ENCODE results near the gene TRIM7.

Gene TRIM7

DNA sequence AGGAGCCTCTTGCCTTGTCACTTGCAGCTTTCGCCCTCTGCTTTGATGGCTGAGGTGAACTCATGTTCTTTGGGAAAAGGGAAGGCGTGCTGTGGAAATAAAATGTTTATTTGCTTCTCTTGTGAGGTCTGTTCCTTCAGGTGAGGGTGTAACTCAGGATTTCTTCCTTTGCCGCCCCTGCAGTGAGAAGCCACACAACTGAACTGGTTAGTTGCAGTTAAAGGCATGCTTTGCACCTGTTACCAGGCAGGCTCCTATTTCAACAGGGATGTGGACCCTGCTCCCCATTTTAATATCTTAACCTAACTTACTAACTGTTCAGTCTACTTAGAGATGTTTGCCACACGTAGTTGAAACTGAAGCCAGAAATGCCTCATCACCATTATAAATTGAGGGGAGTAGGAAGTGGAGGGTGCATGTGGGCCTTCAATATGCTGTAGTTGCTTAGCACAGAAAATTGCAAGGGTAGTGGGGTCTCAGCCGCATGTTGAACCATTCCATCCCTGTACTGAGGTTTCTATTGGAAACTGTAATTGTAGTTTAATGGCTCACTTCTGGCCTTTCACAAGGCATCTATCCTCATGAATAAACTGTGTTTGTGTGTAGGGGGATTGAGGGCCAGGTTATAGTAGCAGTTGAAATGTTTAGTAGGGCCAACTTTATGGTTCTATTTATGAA lies 30.8 kb upstream of the TRIM7 start:
- no peak for TF ChIP-seq CTCF (IDR thresholded peaks at IDR 0.05)
- no peak for TF ChIP-seq ZFX (IDR thresholded peaks at IDR 0.05; ENCODE audit: borderline replicate concordance)
- H3K27ac ChIP-seq, result peak overlapping the region; percentile 97

- peak overlapping the region; percentile 97 for H3K27ac ChIP-seq
- no peak for TF ChIP-seq CTCF (IDR thresholded peaks at IDR 0.05)
These were observed 30.3 kb upstream of the TRIM7 start for GRCh38 chr5:181235323-181235688.

DNA sequence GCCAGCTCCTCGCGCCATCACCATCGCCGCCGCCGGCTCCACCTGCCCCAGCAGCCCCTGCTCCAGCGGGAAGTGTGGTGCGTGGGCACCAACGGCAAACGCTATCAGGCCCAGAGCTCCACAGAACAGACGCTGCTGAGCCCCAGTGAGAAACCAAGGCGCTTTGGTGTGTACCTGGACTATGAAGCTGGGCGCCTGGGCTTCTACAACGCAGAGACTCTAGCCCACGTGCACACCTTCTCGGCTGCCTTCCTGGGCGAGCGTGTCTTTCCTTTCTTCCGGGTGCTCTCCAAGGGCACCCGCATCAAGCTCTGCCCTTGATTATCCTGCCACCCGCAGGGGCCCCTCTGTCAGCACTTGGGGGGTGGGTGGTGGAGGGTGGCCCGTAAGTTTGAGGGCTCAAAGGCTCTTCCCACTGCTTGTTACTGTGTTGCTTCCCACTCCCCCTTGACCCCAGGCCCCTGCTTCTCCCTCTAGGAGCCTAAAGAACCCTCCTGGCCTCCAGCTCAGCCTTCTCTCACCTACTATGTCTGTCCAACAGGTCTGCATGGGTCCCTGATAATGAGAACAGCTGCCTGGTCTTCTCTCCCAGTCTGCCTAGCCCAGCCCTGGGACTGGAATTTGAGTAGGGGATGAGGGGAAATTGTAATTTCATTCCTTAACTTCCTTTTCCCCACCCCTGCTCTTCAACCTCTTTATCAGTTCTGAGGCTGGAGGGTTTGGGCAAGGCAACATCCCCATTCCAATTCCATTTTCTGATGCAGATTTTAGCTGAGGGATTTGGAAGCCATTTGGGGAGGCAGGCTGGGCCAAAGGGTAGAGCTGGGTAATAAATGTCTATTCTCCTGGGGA lies 29.7 kb upstream of the TRIM7 start:
- no peak for TF ChIP-seq CTCF (IDR thresholded peaks at IDR 0.05)
- no peak for TF ChIP-seq ZFX (IDR thresholded peaks at IDR 0.05; ENCODE audit: borderline replicate concordance)
- H3K27ac ChIP-seq, result peak overlapping the region; percentile 97

DNA sequence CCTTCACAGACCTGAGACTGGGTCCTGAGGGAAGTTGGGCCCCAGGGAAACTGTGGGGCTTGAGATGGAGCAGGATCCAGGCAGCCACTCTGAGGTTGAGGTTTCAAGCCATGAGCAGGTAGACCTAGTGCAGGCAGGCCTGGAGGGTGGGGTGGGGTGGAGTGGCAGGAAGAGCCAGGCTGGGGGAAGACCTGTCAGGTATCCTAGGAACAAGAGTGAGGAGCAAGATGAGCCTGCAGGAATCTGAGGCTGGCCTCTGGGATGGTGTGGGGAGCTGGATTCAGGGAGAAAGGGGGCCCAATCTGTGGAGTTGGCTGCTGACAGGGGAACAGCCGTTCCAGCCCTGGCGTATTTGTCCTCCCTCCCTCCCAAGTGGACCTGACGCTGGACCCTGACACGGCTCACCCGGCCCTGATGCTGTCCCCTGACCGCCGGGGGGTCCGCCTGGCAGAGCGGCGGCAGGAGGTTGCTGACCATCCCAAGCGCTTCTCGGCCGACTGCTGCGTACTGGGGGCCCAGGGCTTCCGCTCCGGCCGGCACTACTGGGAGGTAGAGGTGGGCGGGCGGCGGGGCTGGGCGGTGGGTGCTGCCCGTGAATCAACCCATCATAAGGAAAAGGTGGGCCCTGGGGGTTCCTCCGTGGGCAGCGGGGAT lies 28.9 kb upstream of the TRIM7 start:
- TF ChIP-seq ZFX (IDR thresholded peaks at IDR 0.05; ENCODE audit: borderline replicate concordance), result no peak
- TF ChIP-seq CTCF (IDR thresholded peaks at IDR 0.05), result no peak
- H3K27ac ChIP-seq, result no peak overlapping the region

GRCh38 chr5:181233088-181233800 lies 28.2 kb upstream of the TRIM7 start:
- no peak overlapping the region for H3K27ac ChIP-seq
- TF ChIP-seq ZFX (IDR thresholded peaks at IDR 0.05; ENCODE audit: borderline replicate concordance), result no peak
- no peak for TF ChIP-seq CTCF (IDR thresholded peaks at IDR 0.05)

DNA sequence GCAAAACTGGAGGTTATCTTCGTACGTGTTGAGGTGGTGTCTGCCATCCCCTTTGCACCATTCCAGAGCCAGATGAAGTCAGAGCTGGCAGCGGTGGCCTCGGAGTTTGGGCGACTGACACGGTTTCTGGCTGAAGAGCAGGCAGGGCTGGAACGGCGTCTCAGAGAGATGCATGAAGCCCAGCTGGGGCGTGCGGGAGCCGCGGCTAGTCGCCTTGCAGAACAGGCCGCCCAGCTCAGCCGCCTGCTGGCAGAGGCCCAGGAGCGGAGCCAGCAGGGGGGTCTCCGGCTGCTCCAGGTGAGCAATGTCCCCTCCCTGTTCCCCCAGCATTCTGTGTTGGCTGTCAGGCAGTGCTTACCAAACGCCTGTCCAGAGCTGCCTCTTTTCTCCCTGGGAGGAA lies 27.6 kb upstream of the TRIM7 start:
- H3K27ac ChIP-seq, result no peak overlapping the region
- no peak for TF ChIP-seq ZFX (IDR thresholded peaks at IDR 0.05; ENCODE audit: borderline replicate concordance)
- TF ChIP-seq CTCF (IDR thresholded peaks at IDR 0.05), result no peak
